ENCODE results near the gene FGF12.
"Not testable (repeated sequence)": the region's sequence is repeated elsewhere in the genome, so short reads cannot be mapped to it uniquely, and the experiment has no call there.

The FGF12 gene

GRCh38 chr3:192747145-192747544 is 19.8 kb upstream of the FGF12 start:
- no peak overlapping the region for H3K4me3 ChIP-seq (ENCODE audit: low read length)
- DNase-seq (ENCODE audit: low read depth): no peak
- no peak for TF ChIP-seq CTCF (conservative IDR thresholded peaks at IDR 0.05; ENCODE audit: low read depth, low read length)

- TF ChIP-seq CTCF (conservative IDR thresholded peaks at IDR 0.05; ENCODE audit: low read depth, low read length): no peak
- no peak for DNase-seq (ENCODE audit: low read depth)
Observed at GRCh38 chr3:192745150-192745549, 17.8 kb upstream of the FGF12 start.

GRCh38 chr3:192744604-192745003 is 17.3 kb upstream of the FGF12 start:
- H3K4me3 ChIP-seq (ENCODE audit: low read length); DNase-seq (ENCODE audit: low read depth): not testable (repeated sequence)

More at GRCh38 chr3:192745150-192745549, 17.8 kb upstream of the FGF12 start:
- no peak overlapping the region for H3K4me3 ChIP-seq (ENCODE audit: low read length)

GRCh38 chr3:192737506-192737905 is 10.2 kb upstream of the FGF12 start:
- no peak for DNase-seq (ENCODE audit: low read depth)
- no peak overlapping the region for H3K4me3 ChIP-seq (ENCODE audit: low read length)
- no peak for TF ChIP-seq CTCF (conservative IDR thresholded peaks at IDR 0.05; ENCODE audit: low read depth, low read length)

GRCh38 chr3:192731233-192731632 is 3.9 kb upstream of the FGF12 start:
- TF ChIP-seq CTCF (conservative IDR thresholded peaks at IDR 0.05; ENCODE audit: low read depth, low read length): no peak
- DNase-seq (ENCODE audit: low read depth): no peak

GRCh38 chr3:192726385-192726784 is 956 bp downstream of the FGF12 start:
- no peak for DNase-seq (ENCODE audit: low read depth)
- no peak for TF ChIP-seq CTCF (conservative IDR thresholded peaks at IDR 0.05; ENCODE audit: low read depth, low read length)
- H3K4me3 ChIP-seq (ENCODE audit: low read length): no peak overlapping the region

More at GRCh38 chr3:192731233-192731632, 3.9 kb upstream of the FGF12 start:
- no peak overlapping the region for H3K4me3 ChIP-seq (ENCODE audit: low read length)

GRCh38 chr3:192719964-192720363 is 7.4 kb downstream of the FGF12 start:
- DNase-seq (ENCODE audit: low read depth): no peak
- H3K4me3 ChIP-seq (ENCODE audit: low read length): no peak overlapping the region
- no peak for TF ChIP-seq CTCF (conservative IDR thresholded peaks at IDR 0.05; ENCODE audit: low read depth, low read length)

- DNase-seq (ENCODE audit: low read depth): no peak
- TF ChIP-seq CTCF (conservative IDR thresholded peaks at IDR 0.05; ENCODE audit: low read depth, low read length): no peak
- H3K4me3 ChIP-seq (ENCODE audit: low read length): no peak overlapping the region
Observed at GRCh38 chr3:192718156-192718555, 9.2 kb downstream of the FGF12 start.

Data from retinal pigment epithelial cell (primary cell).